Activated naive CD4-positive, alpha-beta T cell treated with anti-CD3 and anti-CD28 coated beads, Interleukin-2, amount 10 ng/mL, durations not matched to agents 7 days and 5 days (primary cell): ENCODE results near the gene TNFRSF13B.

ENCODE experiments used
- CTCF ChIA-PET: fragments of 350-600 bp; sonication (Branson Sonifier 250); formaldehyde crosslinking; loops from one replicate; lab custom pipeline; 2021; ENCODE audit warnings: antibody characterized with exemption; lab: Charles Lee
- DNase-seq: peaks from one replicate; pipeline ENCODE4 v3.0.0-alpha.2; 2020
- H3K27ac Mint-ChIP-seq: one replicate; pipeline ENCODE4 v1.8.0; 2021; ENCODE audit warnings: mild to moderate bottlenecking, moderate library complexity, mixed read lengths
- H3K27me3 Mint-ChIP-seq: one replicate; pipeline ENCODE4 v1.8.0; 2021; ENCODE audit warnings: mild to moderate bottlenecking, mixed read lengths
- H3K36me3 Mint-ChIP-seq: one replicate; pipeline ENCODE4 v1.8.0; 2021; ENCODE audit warnings: mixed read lengths
- H3K4me1 Mint-ChIP-seq: one replicate; pipeline ENCODE4 v1.8.0; 2021; ENCODE audit warnings: mixed read lengths
- H3K4me3 Mint-ChIP-seq: one replicate; pipeline ENCODE4 v1.8.0; 2021; ENCODE audit warnings: mild to moderate bottlenecking, moderate library complexity, mixed read lengths
- H3K9me3 Mint-ChIP-seq: one replicate; pipeline ENCODE4 v1.8.0; 2021; ENCODE audit warnings: mixed read lengths

Gene TNFRSF13B

GRCh38 chr17:16945136-16945482 is 26.8 kb downstream of the TNFRSF13B start:
- Mint-ChIP-seq H3K4me1 (no peaks in the 10 kb centered on the region), H3K27me3 (peaks cover 20% of the 10 kb centered on the region), H3K36me3 (peaks cover 2% of the 10 kb centered on the region), H3K27ac (no peak overlapping the region), H3K9me3 (peaks cover 10% of the 10 kb centered on the region), H3K4me3 (no peak overlapping the region)
- DNase-seq = no peak
- CTCF ChIA-PET = interaction anchor here (0.9 kb wide), 1 partner anchor 46 kb away, joined by 3 read pairs; no protein-coding TSS in a partner anchor

- Mint-ChIP-seq H3K27me3 (peaks cover 20% of the 10 kb centered on the region), H3K4me1 (no peaks in the 10 kb centered on the region), H3K9me3 (peaks cover 10% of the 10 kb centered on the region), H3K36me3 (peaks cover 2% of the 10 kb centered on the region), H3K27ac (no peak overlapping the region), H3K4me3 (no peak overlapping the region)
- CTCF ChIA-PET = interaction anchor here (0.9 kb wide), 1 partner anchor 47 kb away, joined by 3 read pairs; no protein-coding TSS in a partner anchor
- DNase-seq = no peak
These were observed 27.4 kb downstream of the TNFRSF13B start for GRCh38 chr17:16944334-16945135.

- CTCF ChIA-PET = no interaction called here
These were observed 28.2 kb downstream of the TNFRSF13B start for GRCh38 chr17:16943541-16944333.

GRCh38 chr17:16943032-16943352 is 28.9 kb downstream of the TNFRSF13B start:
- H3K4me3 Mint-ChIP-seq = no peak overlapping the region
- CTCF ChIA-PET = no interaction called here
- peaks cover 27% of the 10 kb centered on the region for H3K27me3 Mint-ChIP-seq
- H3K9me3 Mint-ChIP-seq = no peaks in the 10 kb centered on the region
- no peaks in the 10 kb centered on the region for H3K4me1 Mint-ChIP-seq
- H3K36me3 Mint-ChIP-seq = no peaks in the 10 kb centered on the region
- no peak overlapping the region for H3K27ac Mint-ChIP-seq
- DNase-seq = no peak

More at GRCh38 chr17:16943541-16944333, 28.2 kb downstream of the TNFRSF13B start:
- Mint-ChIP-seq H3K27ac (no peak overlapping the region), H3K4me1 (no peaks in the 10 kb centered on the region), H3K9me3 (peaks cover 3% of the 10 kb centered on the region), H3K4me3 (no peak overlapping the region), H3K36me3 (no peaks in the 10 kb centered on the region), H3K27me3 (peaks cover 26% of the 10 kb centered on the region)
- DNase-seq = no peak

- Mint-ChIP-seq H3K36me3 (no peaks in the 10 kb centered on the region), H3K4me3 (no peak overlapping the region), H3K27me3 (peaks cover 28% of the 10 kb centered on the region), H3K9me3 (no peaks in the 10 kb centered on the region), H3K27ac (no peak overlapping the region), H3K4me1 (no peaks in the 10 kb centered on the region)
- no peak for DNase-seq
- CTCF ChIA-PET = no interaction called here
These were observed 29.5 kb downstream of the TNFRSF13B start for GRCh38 chr17:16942141-16943031.

GRCh38 chr17:16941072-16942036 is 30.6 kb downstream of the TNFRSF13B start:
- DNase-seq = no peak

GRCh38 chr17:16940116-16940881 is 31.6 kb downstream of the TNFRSF13B start:
- H3K4me1 Mint-ChIP-seq = no peaks in the 10 kb centered on the region
- no peak for DNase-seq
- CTCF ChIA-PET = no interaction called here
- no peaks in the 10 kb centered on the region for H3K36me3 Mint-ChIP-seq
- no peak overlapping the region for H3K4me3 Mint-ChIP-seq
- H3K27ac Mint-ChIP-seq = no peak overlapping the region
- no peaks in the 10 kb centered on the region for H3K9me3 Mint-ChIP-seq
- peaks cover 25% of the 10 kb centered on the region for H3K27me3 Mint-ChIP-seq

More at GRCh38 chr17:16941072-16942036, 30.6 kb downstream of the TNFRSF13B start:
- Mint-ChIP-seq H3K27me3 (peaks cover 32% of the 10 kb centered on the region), H3K4me3 (no peak overlapping the region), H3K36me3 (no peaks in the 10 kb centered on the region), H3K9me3 (no peaks in the 10 kb centered on the region), H3K27ac (no peak overlapping the region), H3K4me1 (no peaks in the 10 kb centered on the region)
- CTCF ChIA-PET = no interaction called here

- DNase-seq = no peak
- H3K9me3 Mint-ChIP-seq = no peaks in the 10 kb centered on the region
- CTCF ChIA-PET = no interaction called here
- no peak overlapping the region for H3K27ac Mint-ChIP-seq
- peaks cover 24% of the 10 kb centered on the region for H3K27me3 Mint-ChIP-seq
- no peaks in the 10 kb centered on the region for H3K36me3 Mint-ChIP-seq
- H3K4me1 Mint-ChIP-seq = no peaks in the 10 kb centered on the region
- H3K4me3 Mint-ChIP-seq = no peak overlapping the region
These were observed 32.3 kb downstream of the TNFRSF13B start for GRCh38 chr17:16939606-16940115.

- no peak overlapping the region for H3K4me3 Mint-ChIP-seq
- H3K36me3 Mint-ChIP-seq = no peaks in the 10 kb centered on the region
- H3K27me3 Mint-ChIP-seq = peaks cover 19% of the 10 kb centered on the region
- H3K9me3 Mint-ChIP-seq = no peaks in the 10 kb centered on the region
- no peak for DNase-seq
- H3K27ac Mint-ChIP-seq = no peak overlapping the region
- CTCF ChIA-PET = no interaction called here
- no peaks in the 10 kb centered on the region for H3K4me1 Mint-ChIP-seq
These were observed 32.7 kb downstream of the TNFRSF13B start for GRCh38 chr17:16939208-16939576.

- no peak overlapping the region for H3K4me3 Mint-ChIP-seq
- H3K27ac Mint-ChIP-seq = no peak overlapping the region
- peaks cover 19% of the 10 kb centered on the region for H3K27me3 Mint-ChIP-seq
- no peaks in the 10 kb centered on the region for H3K9me3 Mint-ChIP-seq
- CTCF ChIA-PET = interaction anchor here (1.1 kb wide), 1 partner anchor 53 kb away, joined by 3 read pairs; no protein-coding TSS in a partner anchor
- H3K36me3 Mint-ChIP-seq = no peaks in the 10 kb centered on the region
- peak; percentile 18 for DNase-seq
- no peaks in the 10 kb centered on the region for H3K4me1 Mint-ChIP-seq
These were observed 33.3 kb downstream of the TNFRSF13B start for GRCh38 chr17:16938496-16939207.

GRCh38 chr17:16938031-16938430 is 33.9 kb downstream of the TNFRSF13B start:
- no peak overlapping the region for H3K4me3 Mint-ChIP-seq
- H3K9me3 Mint-ChIP-seq = no peaks in the 10 kb centered on the region
- H3K36me3 Mint-ChIP-seq = no peaks in the 10 kb centered on the region
- no peak overlapping the region for H3K27ac Mint-ChIP-seq
- no peaks in the 10 kb centered on the region for H3K4me1 Mint-ChIP-seq
- CTCF ChIA-PET = interaction anchor here (1.1 kb wide), 1 partner anchor 54 kb away, joined by 3 read pairs; no protein-coding TSS in a partner anchor
- no peak for DNase-seq
- peaks cover 19% of the 10 kb centered on the region for H3K27me3 Mint-ChIP-seq

GRCh38 chr17:16937431-16937830 is 34.5 kb downstream of the TNFRSF13B start:
- no peaks in the 10 kb centered on the region for H3K9me3 Mint-ChIP-seq
- no peak overlapping the region for H3K4me3 Mint-ChIP-seq
- no peaks in the 10 kb centered on the region for H3K4me1 Mint-ChIP-seq
- no peak overlapping the region for H3K27ac Mint-ChIP-seq
- CTCF ChIA-PET = interaction anchor here (1.1 kb wide), 1 partner anchor 54 kb away, joined by 3 read pairs; no protein-coding TSS in a partner anchor
- H3K27me3 Mint-ChIP-seq = peaks cover 19% of the 10 kb centered on the region
- H3K36me3 Mint-ChIP-seq = no peaks in the 10 kb centered on the region
- DNase-seq = no peak
